Activated naive CD4-positive, alpha-beta T cell treated with anti-CD3 and anti-CD28 coated beads for 36 hours (primary cell): ENCODE results near the gene NOS1. TPM values are rescaled to one million over a fixed set of nuclear protein-coding genes. Genes with fewer than 3 reads are reported as not detected.
"Not testable (repeated sequence)": the region's sequence is repeated elsewhere in the genome, so short reads cannot be mapped to it uniquely, and the experiment has no call there.

Experiments
- CTCF ChIA-PET: fragments of 350-600 bp; sonication (Branson Sonifier 250); formaldehyde crosslinking; loops from one replicate; lab custom pipeline; 2021; ENCODE audit warnings: antibody characterized with exemption; lab: Charles Lee
- DNase-seq: peaks from one replicate; pipeline ENCODE4 v3.0.0-alpha.2; 2020
- H3K27ac Mint-ChIP-seq: one replicate; pipeline ENCODE4 v1.8.0; 2021; ENCODE audit warnings: mild to moderate bottlenecking, mixed read lengths
- H3K27me3 Mint-ChIP-seq: one replicate; pipeline ENCODE4 v1.8.0; 2021; ENCODE audit warnings: low read depth, mixed read lengths
- H3K36me3 Mint-ChIP-seq: one replicate; pipeline ENCODE4 v1.8.0; 2021; ENCODE audit warnings: low read depth, mixed read lengths
- H3K4me1 Mint-ChIP-seq: one replicate; pipeline ENCODE4 v1.8.0; 2021; ENCODE audit warnings: low read depth, mixed read lengths
- H3K4me3 Mint-ChIP-seq: one replicate; pipeline ENCODE4 v1.8.0; 2021; ENCODE audit warnings: mild to moderate bottlenecking, moderate library complexity, mixed read lengths
- H3K9me3 Mint-ChIP-seq: one replicate; pipeline ENCODE4 v1.8.0; 2021; ENCODE audit warnings: mixed read lengths
- intact Hi-C: fragments of 100-400 bp; cut with micrococcal nuclease; formaldehyde crosslinking; loops from one replicate; pipeline ENCODE4 v1.15.1; 2023
- total RNA-seq, 2 experiments: library from RNA; stranded (reverse); gene quantifications; one replicate each; pipeline ENCODE4 v1.2.3, GENCODE V29; 2021

The NOS1 gene
- under 1 TPM in 1 of 2 experiments, not detected in 1; 0.02 TPM for total RNA-seq

DNA sequence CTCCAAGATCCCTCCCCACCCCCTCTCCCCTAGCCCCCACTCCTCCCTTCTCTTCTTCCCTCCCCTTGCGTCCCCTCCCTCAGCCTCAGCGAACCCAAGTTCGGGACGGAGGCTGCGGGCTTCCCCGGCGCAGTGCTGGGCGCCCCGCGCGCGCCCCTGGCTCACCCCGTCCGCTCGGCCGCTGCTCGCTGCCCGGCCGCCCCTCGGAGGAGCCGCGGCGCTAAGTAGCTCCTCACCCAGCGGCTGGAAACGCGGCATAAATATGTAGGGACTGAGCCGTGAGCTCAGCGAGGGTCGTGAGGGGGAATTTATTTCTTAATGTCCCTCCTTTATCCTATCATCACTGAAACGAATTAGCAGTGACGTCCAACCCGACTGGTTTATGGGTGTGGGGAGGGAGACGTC lies at the start of gene NOS1:
Gene NOS1, minus strand, starts transcription at position 280 of the 405 bp plus-strand sequence. CDS start 30,557 bp downstream, outside the sequence.
- CTCF ChIA-PET: no interaction called here
- Mint-ChIP-seq H3K36me3 (no peaks in the 10 kb centered on the region), H3K27me3 (peaks cover 58% of the 10 kb centered on the region), H3K4me3 (no peak within 1 kb of the TSS), H3K27ac (no peak within 1 kb of the TSS), H3K9me3 (no peaks in the 10 kb centered on the region), H3K4me1 (no peaks in the 10 kb centered on the region)
- intact Hi-C loops: no loop called here
- DNase-seq: no peak

DNA sequence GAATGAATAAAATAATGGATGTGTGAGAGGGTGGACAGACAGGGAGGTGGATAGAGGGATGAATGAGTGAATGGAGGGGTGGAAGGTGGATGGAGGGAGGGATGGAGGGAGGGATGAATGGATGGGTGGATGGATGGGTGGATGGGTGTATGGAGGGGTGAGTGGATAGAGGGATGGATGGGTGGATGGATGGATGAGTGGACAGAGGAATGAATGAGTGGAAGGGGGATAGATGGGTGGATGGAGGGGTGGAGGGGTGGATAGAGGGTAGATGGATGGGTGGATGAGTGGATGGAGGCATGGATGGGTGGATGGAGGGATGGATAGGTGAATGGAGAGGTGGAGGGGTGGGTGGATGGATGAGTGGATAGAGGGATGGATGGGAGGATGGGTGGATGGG lies 47.9 kb upstream of the NOS1 start:
- intact Hi-C loops: no loop called here
- no peak overlapping the region for H3K27ac Mint-ChIP-seq
- no peaks in the 10 kb centered on the region for H3K4me1 Mint-ChIP-seq
- H3K9me3 Mint-ChIP-seq: no peaks in the 10 kb centered on the region
- DNase-seq: no peak
- H3K4me3 Mint-ChIP-seq: no peak overlapping the region
- H3K27me3 Mint-ChIP-seq: peaks cover 2% of the 10 kb centered on the region
- H3K36me3 Mint-ChIP-seq: peaks cover 1% of the 10 kb centered on the region
- CTCF ChIA-PET: no interaction called here

DNA sequence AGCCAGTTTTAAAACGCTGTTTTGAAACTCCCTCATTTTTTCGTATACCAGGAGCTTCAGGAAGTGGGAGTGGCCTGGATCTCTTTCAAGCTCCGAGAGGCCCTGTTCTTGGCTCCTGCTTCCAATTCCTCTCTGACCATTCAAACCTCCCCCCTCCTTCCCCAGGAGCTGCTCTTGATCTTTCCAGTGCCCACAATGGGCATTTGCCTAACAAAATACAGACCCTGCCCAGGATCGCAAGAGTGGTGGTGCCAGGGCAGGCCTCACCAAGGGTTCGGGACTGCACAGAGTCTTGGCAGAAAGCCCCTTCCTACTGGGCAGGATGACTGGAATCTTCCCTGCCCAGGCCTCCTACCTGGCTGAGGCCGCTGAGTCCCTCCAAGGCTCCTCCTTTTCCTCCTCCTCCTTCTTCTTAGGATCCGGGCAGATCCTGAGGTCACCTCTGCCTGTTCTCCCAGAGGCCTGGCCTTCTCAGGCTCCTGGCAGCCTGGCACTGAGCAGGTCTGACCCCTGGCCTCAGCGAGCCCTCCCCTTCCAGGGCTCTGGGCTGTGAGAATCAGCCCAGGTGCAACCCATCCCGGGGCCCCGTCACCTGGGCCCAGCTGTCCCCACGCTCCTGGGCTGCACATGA lies 46.9 kb upstream of the NOS1 start:
- DNase-seq: no peak
- CTCF ChIA-PET: no interaction called here
- no peaks in the 10 kb centered on the region for H3K27me3 Mint-ChIP-seq
- no peak overlapping the region for H3K27ac Mint-ChIP-seq
- peaks cover 3% of the 10 kb centered on the region for H3K9me3 Mint-ChIP-seq
- no peak overlapping the region for H3K4me3 Mint-ChIP-seq
- H3K36me3 Mint-ChIP-seq: peaks cover 1% of the 10 kb centered on the region
- H3K4me1 Mint-ChIP-seq: no peaks in the 10 kb centered on the region
- intact Hi-C loops: no loop called here

DNA sequence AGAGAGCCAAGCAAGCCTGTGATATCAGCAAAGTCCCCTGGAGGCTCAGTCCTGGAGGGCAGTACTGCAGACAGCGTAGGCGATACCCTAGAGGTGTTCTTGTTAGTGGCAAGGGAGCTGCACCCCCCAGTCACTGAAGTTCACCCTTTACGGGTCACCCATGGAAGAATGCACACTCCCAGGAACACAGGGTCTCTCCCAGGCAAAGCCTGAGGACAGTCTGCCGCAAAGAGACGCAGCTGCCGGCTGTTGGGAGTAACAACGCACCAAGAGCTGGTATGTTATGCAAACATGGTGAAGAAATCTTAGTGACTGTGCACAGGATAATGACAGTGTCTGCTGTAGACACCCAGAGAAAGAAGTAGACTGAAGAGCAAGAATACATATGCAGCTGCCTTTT lies 43.5 kb upstream of the NOS1 start:
- Mint-ChIP-seq H3K4me3 (no peak overlapping the region), H3K27me3 (no peaks in the 10 kb centered on the region), H3K9me3 (peaks cover 10% of the 10 kb centered on the region), H3K36me3 (peaks cover 1% of the 10 kb centered on the region), H3K4me1 (no peaks in the 10 kb centered on the region), H3K27ac (no peak overlapping the region)
- intact Hi-C loops: no loop called here
- DNase-seq: no peak
- CTCF ChIA-PET: no interaction called here

DNA sequence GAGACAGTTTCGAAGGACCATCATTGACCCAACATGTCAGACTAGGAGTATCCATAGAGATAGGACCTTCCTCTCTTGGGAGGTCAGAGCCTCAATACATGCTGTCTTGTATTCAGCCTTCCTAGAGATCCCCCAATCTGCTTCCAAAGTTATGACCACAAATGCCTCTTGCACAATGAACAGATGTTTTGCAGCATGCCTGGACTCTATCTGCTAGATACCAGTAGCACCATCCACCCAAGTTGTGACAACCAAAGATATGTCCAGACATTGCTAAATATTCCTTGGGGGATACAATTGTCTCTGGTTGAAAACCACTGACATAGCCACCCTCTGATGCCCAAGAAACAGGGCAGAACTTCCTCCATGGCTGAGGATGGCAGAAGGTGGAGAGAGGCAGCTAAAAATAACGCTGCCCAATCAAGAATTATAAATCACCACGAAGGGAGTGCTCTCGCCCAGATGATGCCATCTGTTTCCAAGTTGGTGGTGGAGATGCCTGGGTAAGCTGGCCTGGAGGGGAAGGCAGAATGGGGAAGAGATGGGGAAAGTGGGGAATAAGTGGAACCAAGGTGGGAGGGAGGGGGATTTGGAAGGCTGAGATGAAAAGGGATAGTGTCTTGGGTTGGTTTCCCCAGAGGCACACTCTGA lies 42.9 kb upstream of the NOS1 start:
- intact Hi-C loops: no loop called here
- Mint-ChIP-seq H3K36me3 (peaks cover 1% of the 10 kb centered on the region), H3K27ac (no peak overlapping the region), H3K4me3 (no peak overlapping the region), H3K9me3 (peaks cover 10% of the 10 kb centered on the region), H3K4me1 (no peaks in the 10 kb centered on the region), H3K27me3 (no peaks in the 10 kb centered on the region)
- no peak for DNase-seq
- CTCF ChIA-PET: no interaction called here

DNA sequence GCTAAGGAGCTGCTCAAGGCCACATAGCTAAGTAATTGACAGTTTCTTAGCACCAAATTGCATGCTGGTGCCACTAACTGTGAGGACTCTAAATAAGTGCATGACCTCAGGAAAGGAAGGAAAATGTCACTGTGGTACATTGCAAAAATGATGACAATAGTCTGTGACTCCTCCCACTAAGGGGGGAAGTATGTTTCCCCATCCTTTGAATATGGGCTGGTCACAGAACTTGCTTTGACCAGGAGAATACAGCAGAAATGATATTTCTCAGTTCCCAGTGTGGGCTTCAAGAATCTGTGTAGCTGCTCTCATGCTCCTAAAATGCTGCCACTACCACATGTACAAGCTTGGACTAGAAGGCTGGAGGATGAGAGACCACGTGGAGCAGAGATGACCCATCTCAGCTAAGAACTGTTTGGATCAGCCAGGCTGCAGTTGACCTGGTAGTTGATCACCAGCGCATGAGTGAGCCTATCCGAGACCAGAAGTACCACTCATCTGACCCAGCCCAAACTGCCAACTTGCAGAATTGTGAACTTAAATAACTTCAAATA lies 42.2 kb upstream of the NOS1 start:
- Mint-ChIP-seq H3K4me3 (no peak overlapping the region), H3K27ac (no peak overlapping the region), H3K4me1 (no peaks in the 10 kb centered on the region), H3K36me3 (peaks cover 1% of the 10 kb centered on the region), H3K27me3 (no peaks in the 10 kb centered on the region), H3K9me3 (peaks cover 13% of the 10 kb centered on the region)
- CTCF ChIA-PET: no interaction called here
- intact Hi-C loops: no loop called here
- no peak for DNase-seq

DNA sequence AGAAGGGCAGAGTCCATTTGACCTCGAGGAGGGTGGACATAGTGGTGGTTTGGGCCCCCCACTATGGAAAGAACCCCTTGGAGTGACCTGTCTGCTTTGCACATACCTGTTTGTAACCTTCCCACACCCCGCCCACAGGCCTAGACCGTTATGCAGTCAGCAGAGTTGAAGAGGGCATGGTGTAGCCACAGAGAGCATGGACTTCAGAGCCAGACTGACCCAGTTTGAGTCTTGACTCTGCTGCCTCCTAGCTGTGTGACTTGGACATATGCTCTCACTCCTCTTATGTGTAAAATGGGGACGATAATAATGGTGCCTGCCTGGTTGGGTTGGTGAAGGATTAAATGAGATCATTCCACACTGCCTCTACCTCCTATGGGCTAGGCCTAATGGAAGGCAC lies 40.9 kb upstream of the NOS1 start:
- peaks cover 13% of the 10 kb centered on the region for H3K9me3 Mint-ChIP-seq
- no peak for DNase-seq
- no peaks in the 10 kb centered on the region for H3K27me3 Mint-ChIP-seq
- H3K36me3 Mint-ChIP-seq: no peaks in the 10 kb centered on the region
- no peaks in the 10 kb centered on the region for H3K4me1 Mint-ChIP-seq
- CTCF ChIA-PET: no interaction called here
- no peak overlapping the region for H3K27ac Mint-ChIP-seq
- H3K4me3 Mint-ChIP-seq: no peak overlapping the region
- intact Hi-C loops: no loop called here

DNA sequence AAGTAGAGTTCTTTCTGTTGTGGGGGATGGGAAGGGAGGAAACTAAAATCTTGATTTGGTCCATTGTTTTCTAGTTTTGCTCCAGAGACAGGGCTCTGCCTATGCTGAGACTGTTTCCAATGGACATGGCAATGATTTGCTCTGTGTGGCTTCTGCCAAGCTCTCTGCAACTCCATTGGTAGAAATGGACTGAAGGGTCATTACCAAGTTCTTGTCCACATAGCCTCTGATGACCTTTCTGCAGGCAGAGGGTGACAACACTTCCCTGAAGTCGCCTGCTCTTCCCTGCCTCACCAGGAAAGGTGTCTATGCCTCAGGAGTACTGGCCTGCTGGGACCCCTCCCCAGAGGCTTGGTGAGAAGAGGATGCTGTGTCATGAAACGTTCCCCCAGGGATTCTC lies 39.5 kb upstream of the NOS1 start:
- intact Hi-C loops: no loop called here
- CTCF ChIA-PET: no interaction called here
- peaks cover 16% of the 10 kb centered on the region for H3K9me3 Mint-ChIP-seq

DNA sequence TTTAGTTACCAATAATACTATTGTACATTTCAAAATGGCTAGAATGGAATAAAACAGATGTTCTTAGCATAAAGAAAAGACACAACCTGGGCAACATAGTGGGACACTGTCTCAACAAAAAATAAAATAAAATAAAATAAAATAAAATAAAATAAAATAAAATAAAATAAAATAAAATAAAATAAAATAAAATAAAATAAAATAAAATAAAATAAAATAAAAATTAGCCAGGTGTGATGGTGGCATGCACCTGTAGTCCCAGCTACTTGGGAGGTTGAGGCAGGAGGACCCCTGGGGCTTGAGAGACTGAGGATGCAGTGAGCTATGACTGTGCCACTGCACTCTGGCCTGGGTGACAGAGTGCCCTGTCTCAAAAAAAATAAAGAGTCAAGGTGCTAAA lies 37.1 kb upstream of the NOS1 start:
- H3K27me3 Mint-ChIP-seq, intact Hi-C loops, CTCF ChIA-PET, H3K4me3 Mint-ChIP-seq, H3K36me3 Mint-ChIP-seq, H3K4me1 Mint-ChIP-seq, H3K27ac Mint-ChIP-seq, DNase-seq: not testable (repeated sequence)
- H3K9me3 Mint-ChIP-seq: peaks cover 14% of the 10 kb centered on the region

More for the DNA sequence above, 39.5 kb upstream of the NOS1 start:
- DNase-seq: no peak
- no peaks in the 10 kb centered on the region for H3K4me1 Mint-ChIP-seq
- peaks cover 2% of the 10 kb centered on the region for H3K27me3 Mint-ChIP-seq
- no peak overlapping the region for H3K27ac Mint-ChIP-seq
- no peaks in the 10 kb centered on the region for H3K36me3 Mint-ChIP-seq
- H3K4me3 Mint-ChIP-seq: no peak overlapping the region

DNA sequence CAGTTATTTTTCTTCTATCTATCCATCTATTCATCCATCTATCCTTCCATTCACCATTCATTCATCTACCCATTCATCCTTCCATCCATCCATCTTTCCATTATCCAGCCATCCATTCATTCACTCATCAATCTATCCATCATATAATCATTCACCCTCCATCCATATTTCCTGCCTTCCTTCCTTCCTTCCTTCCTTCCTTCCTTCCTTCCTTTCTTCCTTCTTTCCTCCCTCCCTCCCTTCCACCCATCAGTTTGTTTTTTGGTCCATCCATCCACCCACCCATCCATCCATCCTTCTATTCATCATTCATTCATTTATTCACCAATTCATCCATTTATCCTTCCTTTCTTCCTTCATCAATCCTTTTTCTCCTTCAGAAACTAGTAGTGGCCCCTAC lies 34.3 kb upstream of the NOS1 start:
- CTCF ChIA-PET: no interaction called here
- no peak overlapping the region for H3K4me3 Mint-ChIP-seq
- no peak for DNase-seq
- intact Hi-C loops: no loop called here
- no peak overlapping the region for H3K27ac Mint-ChIP-seq
- no peaks in the 10 kb centered on the region for H3K36me3 Mint-ChIP-seq
- peaks cover 6% of the 10 kb centered on the region for H3K9me3 Mint-ChIP-seq
- peaks cover 2% of the 10 kb centered on the region for H3K27me3 Mint-ChIP-seq
- H3K4me1 Mint-ChIP-seq: no peaks in the 10 kb centered on the region

DNA sequence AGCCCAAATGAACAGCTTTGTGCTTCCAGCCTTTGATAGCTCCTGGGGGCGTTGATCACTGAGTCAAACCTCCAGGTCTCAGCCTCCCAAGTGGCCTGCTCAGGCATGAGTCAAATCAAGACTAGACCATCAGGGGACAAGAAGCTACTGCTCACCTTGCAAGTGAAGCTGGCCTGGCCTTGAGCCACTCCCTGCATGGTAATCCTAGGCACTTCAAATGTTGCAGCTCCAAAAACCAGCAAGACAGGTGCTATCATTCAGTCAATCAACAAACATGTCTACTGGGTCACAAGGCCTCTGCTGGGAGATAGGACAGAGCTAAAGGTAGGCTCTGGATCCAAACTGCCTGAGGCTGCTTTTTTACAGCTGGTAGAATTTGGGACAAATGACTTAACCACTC lies 33.1 kb upstream of the NOS1 start:
- H3K4me3 Mint-ChIP-seq: no peak overlapping the region
- H3K36me3 Mint-ChIP-seq: no peaks in the 10 kb centered on the region
- H3K9me3 Mint-ChIP-seq: peaks cover 6% of the 10 kb centered on the region
- no peak overlapping the region for H3K27ac Mint-ChIP-seq
- DNase-seq: no peak
- CTCF ChIA-PET: interaction anchor here (0.7 kb wide), 1 partner anchor 20 kb away, joined by 3 read pairs; no protein-coding TSS in a partner anchor
- H3K4me1 Mint-ChIP-seq: no peaks in the 10 kb centered on the region
- intact Hi-C loops: no loop called here
- peaks cover 3% of the 10 kb centered on the region for H3K27me3 Mint-ChIP-seq

DNA sequence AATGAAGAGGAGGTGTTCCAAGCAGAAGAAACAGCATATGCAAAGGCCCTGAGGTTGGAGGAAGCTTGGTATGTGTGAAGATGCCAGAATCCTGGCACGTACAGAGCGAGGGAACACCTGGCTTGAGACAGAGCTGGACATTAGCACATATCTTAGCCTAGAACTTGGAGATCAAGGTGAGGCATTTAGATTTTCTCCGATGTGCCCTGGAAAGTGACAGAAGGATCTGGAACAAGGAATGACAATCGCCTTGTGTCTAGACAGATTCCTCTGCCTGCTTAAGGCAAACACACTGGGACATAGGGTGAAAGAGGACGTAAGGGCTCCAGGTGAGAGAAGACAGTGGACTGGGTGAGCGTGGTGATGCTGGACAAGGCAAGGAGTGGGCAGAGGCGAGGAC lies 32.2 kb upstream of the NOS1 start:
- H3K4me1 Mint-ChIP-seq: no peaks in the 10 kb centered on the region
- CTCF ChIA-PET: no interaction called here
- no peak overlapping the region for H3K27ac Mint-ChIP-seq
- H3K36me3 Mint-ChIP-seq: no peaks in the 10 kb centered on the region
- DNase-seq: no peak
- peaks cover 7% of the 10 kb centered on the region for H3K27me3 Mint-ChIP-seq
- intact Hi-C loops: no loop called here
- H3K4me3 Mint-ChIP-seq: no peak overlapping the region
- peaks cover 3% of the 10 kb centered on the region for H3K9me3 Mint-ChIP-seq

DNA sequence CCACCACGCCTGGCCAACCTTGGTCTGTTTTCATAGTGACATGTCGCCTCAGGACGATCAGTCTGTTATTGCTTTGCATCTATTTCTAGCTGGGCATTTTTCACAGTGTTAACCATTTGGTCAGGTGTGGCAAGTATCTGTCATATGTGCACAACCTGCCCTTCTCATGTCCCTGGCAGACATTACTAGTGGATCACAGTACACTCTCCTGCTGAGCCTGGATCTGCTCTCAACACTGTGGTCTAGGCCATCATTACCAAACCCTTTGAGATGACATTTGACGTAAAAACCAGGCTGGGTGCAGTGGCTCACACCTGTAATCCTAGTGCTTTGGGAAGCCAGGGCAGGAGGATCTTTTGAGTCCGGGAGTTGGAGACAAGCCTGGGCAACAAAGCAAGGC lies 29.4 kb upstream of the NOS1 start:
- Mint-ChIP-seq H3K4me1 (no peaks in the 10 kb centered on the region), H3K27me3 (peaks cover 4% of the 10 kb centered on the region), H3K9me3 (no peaks in the 10 kb centered on the region), H3K27ac (no peak overlapping the region), H3K4me3 (no peak overlapping the region), H3K36me3 (no peaks in the 10 kb centered on the region)
- no peak for DNase-seq
- intact Hi-C loops: no loop called here
- CTCF ChIA-PET: no interaction called here
